IMR-90 (cell line): ENCODE results near the gene CD27. TPM values are rescaled to one million over a fixed set of nuclear protein-coding genes. Genes with fewer than 3 reads are reported as not detected.

Experiments
- ATAC-seq: fragments of 200-7000 bp; cut with Tn5 transposase; 2 replicates; pipeline ENCODE4 v1.9.1; 2020; ENCODE audit warnings: low read depth, mild to moderate bottlenecking, moderate library complexity
- BruUV-seq: library from RNA; stranded (reverse); fragments of 400-500 nt; replicated peaks from 2 replicates; lab custom pipeline; 2021; lab: Mats Ljungman, UMichigan
- CTCF ChIA-PET: fragments of 300-600 bp; formaldehyde crosslinking; extraction: SDS; loops from one replicate; lab custom pipeline; 2021; ENCODE audit warnings: antibody characterized with exemption; lab: Yijun Ruan, JAX
- POLR2A ChIA-PET: fragments of 300-600 bp; sonication (Branson Sonifier 250); formaldehyde crosslinking; loops from one replicate; lab custom pipeline; 2022; ENCODE audit warnings: antibody characterized with exemption; ENCODE audit not compliant: unreplicated experiment; lab: Charles Lee
- DNase-seq: peaks from one replicate; pipeline ENCODE4 v3.0.0; 2013
- H2AFZ ChIP-seq: replicated peaks from 2 replicates; pipeline ENCODE3; 2013; ENCODE audit warnings: low read length, mild to moderate bottlenecking; ENCODE audit not compliant: poor library complexity
- H2AK5ac ChIP-seq: 2 replicates; pipeline ENCODE4 v1.6.1; 2013; ENCODE audit warnings: low read depth, low read length, inconsistent platforms
- H2AK9ac ChIP-seq: replicated peaks from 2 replicates; pipeline ENCODE3; 2013; ENCODE audit warnings: mild to moderate bottlenecking, low read depth, low read length, moderate library complexity; ENCODE audit not compliant: poor library complexity
- H2BK120ac ChIP-seq: 2 replicates; pipeline ENCODE4 v1.6.1; 2013; ENCODE audit warnings: low read depth, low read length, inconsistent platforms
- H2BK15ac ChIP-seq: 3 replicates; pipeline ENCODE4 v1.6.1; 2013; ENCODE audit warnings: low read depth, low read length, inconsistent platforms
- H2BK20ac ChIP-seq: 2 replicates; pipeline ENCODE4 v1.6.1; 2013; ENCODE audit warnings: low read depth, mild to moderate bottlenecking, inconsistent platforms, low read length, moderate library complexity
- H2BK5ac ChIP-seq: 2 replicates; pipeline ENCODE4 v1.6.1; 2013; ENCODE audit warnings: mild to moderate bottlenecking, low read depth, low read length, inconsistent platforms; ENCODE audit not compliant: poor library complexity, severe bottlenecking
- H3K14ac ChIP-seq: replicated peaks from 2 replicates; pipeline ENCODE4 v1.6.1; 2013; ENCODE audit warnings: low read depth, low read length, inconsistent platforms
- H3K18ac ChIP-seq: 2 replicates; pipeline ENCODE4 v1.6.1; 2013; ENCODE audit warnings: low read depth, low read length, control low read depth
- H3K23ac ChIP-seq: 2 replicates; pipeline ENCODE4 v1.6.1; 2013; ENCODE audit warnings: low read depth, low read length, inconsistent platforms
- H3K27ac ChIP-seq: 2 replicates; pipeline ENCODE4 v1.5.1; 2013; ENCODE audit warnings: mild to moderate bottlenecking, control low read depth, low read length; ENCODE audit not compliant: insufficient read depth
- H3K27me3 ChIP-seq: 2 replicates; pipeline ENCODE4 v1.6.1; 2013; ENCODE audit warnings: low read length; ENCODE audit not compliant: control insufficient read depth, insufficient read depth
- H3K36me3 ChIP-seq: 2 replicates; pipeline ENCODE4 v1.6.1; 2013; ENCODE audit warnings: low read length, mixed read lengths; ENCODE audit not compliant: control insufficient read depth, insufficient read depth
- H3K4ac ChIP-seq: 2 replicates; pipeline ENCODE4 v1.6.1; 2013; ENCODE audit warnings: low read depth, low read length, inconsistent platforms
- H3K4me1 ChIP-seq: 2 replicates; pipeline ENCODE4 v1.6.1; 2013; ENCODE audit warnings: low read length, mixed read lengths; ENCODE audit not compliant: control insufficient read depth, insufficient read depth
- H3K4me2 ChIP-seq: 2 replicates; pipeline ENCODE4 v1.6.1; 2013; ENCODE audit warnings: low read depth, mild to moderate bottlenecking, control low read depth, low read length, moderate library complexity
- H3K4me3 ChIP-seq: 2 replicates; pipeline ENCODE4 v1.5.1; 2013; ENCODE audit warnings: low read depth, mild to moderate bottlenecking, control low read depth, low read length, moderate library complexity; ENCODE audit not compliant: insufficient read depth
- H3K56ac ChIP-seq: 2 replicates; pipeline ENCODE4 v1.6.1; 2013; ENCODE audit warnings: low read length, inconsistent platforms; ENCODE audit not compliant: insufficient read depth; ENCODE audit errors: extremely low read depth
- H3K79me1 ChIP-seq, 2 experiments: 2 replicates each; pipeline ENCODE4 v1.6.1; 2013; ENCODE audit warnings: low read length in 2 of 2, inconsistent platforms in 1 of 2, low read depth in 1 of 2
- H3K9ac ChIP-seq: 2 replicates; pipeline ENCODE4 v1.6.1; 2013; ENCODE audit warnings: low read depth, low read length, control low read depth
- H3K9me1 ChIP-seq: 2 replicates; pipeline ENCODE4 v1.6.1; 2013; ENCODE audit warnings: low read length, inconsistent platforms; ENCODE audit not compliant: insufficient read depth
- H3K9me3 ChIP-seq: 2 replicates; pipeline ENCODE4 v1.6.1; 2013; ENCODE audit warnings: low read length; ENCODE audit not compliant: control insufficient read depth, insufficient read depth
- H4K20me1 ChIP-seq: 2 replicates; pipeline ENCODE4 v1.6.1; 2013; ENCODE audit warnings: low read length, inconsistent platforms; ENCODE audit not compliant: insufficient read depth
- H4K5ac ChIP-seq: 2 replicates; pipeline ENCODE4 v1.6.1; 2013; ENCODE audit warnings: mild to moderate bottlenecking, low read depth, low read length, control low read depth
- H4K8ac ChIP-seq, 2 experiments: 2 replicates each; pipeline ENCODE4 v1.6.1; 2013; ENCODE audit warnings: low read depth in 2 of 2, low read length in 2 of 2, control low read depth in 1 of 2, inconsistent platforms in 1 of 2
- H4K91ac ChIP-seq: 2 replicates; pipeline ENCODE4 v1.6.1; 2013; ENCODE audit warnings: low read depth, low read length, inconsistent platforms; ENCODE audit not compliant: insufficient read depth
- BHLHE40 ChIP-seq: fragments of 150-350 bp; IDR thresholded peaks from 2 replicates; pipeline ENCODE4 v1.6.1; 2016; ENCODE audit warnings: mild to moderate bottlenecking, low read depth, low read length
- CHD1 ChIP-seq: IDR thresholded peaks from 2 replicates; pipeline ENCODE4 v1.6.1; 2012; ENCODE audit warnings: low read depth, low read length, improper control_type of control experiment
- CTCF ChIP-seq: conservative IDR thresholded peaks from 2 replicates; pipeline ENCODE4 v1.5.1; 2012; ENCODE audit warnings: mild to moderate bottlenecking, low read depth, low read length, improper control_type of control experiment
- MAFK ChIP-seq: IDR thresholded peaks from 2 replicates; pipeline ENCODE4 v1.6.1; 2012; ENCODE audit warnings: low read depth, low read length, improper control_type of control experiment
- MAZ ChIP-seq: IDR thresholded peaks from 2 replicates; pipeline ENCODE4 v1.6.1; 2012; ENCODE audit warnings: low read depth, mild to moderate bottlenecking, low read length, improper control_type of control experiment, moderate library complexity, borderline replicate concordance
- RCOR1 ChIP-seq: IDR thresholded peaks from 2 replicates; pipeline ENCODE4 v1.6.1; 2012; ENCODE audit warnings: mild to moderate bottlenecking, low read length, improper control_type of control experiment; ENCODE audit not compliant: insufficient replicate concordance
- SMC3 ChIP-seq: fragments of 150-350 bp; IDR thresholded peaks from 2 replicates; pipeline ENCODE4 v1.6.1; 2016; ENCODE audit warnings: low read depth, mild to moderate bottlenecking, antibody characterized with exemption, low read length, moderate library complexity
- WGBS, 2 experiments: methylation state at CpG; one replicate each; pipeline versions ENCODE4 v1.1.5 to v1.1.7; 2013; ENCODE audit warnings: missing lambda C conversion rate in 2 of 2; ENCODE audit not compliant: insufficient read length in 1 of 2; ENCODE audit errors: extremely low coverage in 2 of 2; 5-methylcytosine and 5-hydroxymethylcytosine counted together
- dilution Hi-C: fragments of 300-500 bp; cut with HindIII; formaldehyde crosslinking; loops from one replicate; pipeline ENCODE4 v1.14.3; 2018; ENCODE audit warnings: low sequenced_read_pairs; ENCODE audit not compliant: unreplicated experiment
- in situ Hi-C: fragments of 300-500 bp; cut with MboI; formaldehyde crosslinking; loops from 3 replicates; pipeline ENCODE4 v1.14.3; 2019; ENCODE audit warnings: low sequenced_read_pairs, inconsistent platforms, mixed read lengths
- intact Hi-C: fragments of 100-400 bp; cut with micrococcal nuclease; formaldehyde crosslinking; loops from 2 replicates; pipeline ENCODE4 v1.10.0; 2022
- polyA plus RNA-seq, 3 experiments: library from polyadenylated mRNA; depleted of rRNA; stranded (reverse); fragments of >200 nt; gene quantifications; 2 replicates each; pipeline ENCODE4 v1.2.3, GENCODE V29; 2012; ENCODE audit warnings: low replicate concordance in 1 of 3
- total RNA-seq: library from RNA; depleted of rRNA; stranded (reverse); fragments of >200 nt; gene quantifications from 2 replicates; pipeline ENCODE4 v1.2.3, GENCODE V29; 2012

Gene CD27
- total and polyA plus RNA-seq, 2 of the 4 experiments (the other 2 are of a cell fraction), result 0.07 TPM; not detected in 1

DNA sequence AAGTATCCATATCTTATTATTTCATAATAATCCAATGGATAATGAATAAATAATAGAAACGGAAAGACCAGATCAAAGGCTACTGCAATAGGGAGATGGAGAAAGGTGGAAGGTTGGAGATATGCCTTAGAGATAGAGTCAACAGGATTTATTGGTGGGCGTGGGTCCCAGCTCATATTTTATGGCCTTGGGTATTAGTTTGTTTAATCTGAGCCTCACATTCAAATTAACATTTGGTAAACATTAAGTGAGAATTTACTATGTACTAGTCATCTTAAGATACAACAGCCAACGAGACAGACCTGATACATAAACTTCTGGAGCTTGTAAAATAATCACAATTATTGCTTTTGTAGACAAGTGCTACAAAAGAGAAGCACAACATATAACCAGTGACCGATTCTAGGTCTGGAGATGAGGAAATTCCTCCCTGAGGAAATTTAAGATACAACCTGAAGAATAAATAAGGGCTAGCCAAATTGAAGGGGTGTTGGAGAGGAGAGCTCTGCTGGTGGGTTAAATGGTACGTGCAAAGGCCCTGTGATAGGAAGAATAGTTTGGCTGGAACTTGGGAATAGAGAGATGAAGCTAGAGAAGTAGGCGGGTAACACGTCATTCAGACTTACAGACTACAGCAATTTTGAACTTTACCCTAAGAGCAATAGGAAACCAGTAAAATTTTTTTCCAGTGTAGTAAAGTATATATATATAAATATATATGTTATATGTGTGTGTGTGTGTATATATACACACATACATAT lies 44.7 kb upstream of the CD27 start:
- H3K9me1 ChIP-seq, result no peaks in the 10 kb centered on the region
- WGBS, 2 experiments, result no CpG with 5 or more reads among the region's 7 CpGs
- H4K20me1 ChIP-seq, result no peaks in the 10 kb centered on the region
- H2BK20ac ChIP-seq, result no peak overlapping the region
- no peak for TF ChIP-seq SMC3
- TF ChIP-seq MAZ, result no peak
- TF ChIP-seq CTCF, result no peak
- TF ChIP-seq BHLHE40, result no peak
- TF ChIP-seq CHD1, result no peak
- TF ChIP-seq MAFK, result no peak
- no peak for TF ChIP-seq RCOR1
- H3K27ac ChIP-seq, result no peak overlapping the region
- H2BK5ac ChIP-seq, result no peak overlapping the region
- no peaks in the 10 kb centered on the region for H3K27me3 ChIP-seq
- H2AK5ac ChIP-seq, result no peak overlapping the region
- no peak overlapping the region for H3K4me3 ChIP-seq
- H4K5ac ChIP-seq, result no peak overlapping the region
- H3K18ac ChIP-seq, result no peak overlapping the region
- dilution Hi-C loops, result no loop called here
- H3K23ac ChIP-seq, result no peak overlapping the region
- H3K9me3 ChIP-seq, result no peaks in the 10 kb centered on the region
- no peak overlapping the region for H3K56ac ChIP-seq
- no peak for ATAC-seq
- no peak overlapping the region for H3K9ac ChIP-seq
- no peak overlapping the region for H2BK120ac ChIP-seq
- no peak overlapping the region for H4K8ac ChIP-seq
- no peak overlapping the region for H2BK15ac ChIP-seq
- H2AK9ac ChIP-seq, result no peak overlapping the region
- BruUV-seq, result no TSS peak
- H3K4ac ChIP-seq, result no peak overlapping the region
- CTCF ChIA-PET, result no interaction called here
- POLR2A ChIA-PET, result no interaction called here
- no peak for DNase-seq
- peaks cover 4% of the 10 kb centered on the region; the same call in 1 of the 2 replicates for H3K36me3 ChIP-seq
- no peaks in the 10 kb centered on the region for H3K4me1 ChIP-seq
- no peaks in the 10 kb centered on the region for H3K79me1 ChIP-seq
- intact Hi-C loops, result no loop called here
- in situ Hi-C loops, result no loop called here
- H4K91ac ChIP-seq, result no peak overlapping the region
- H3K14ac ChIP-seq, result no peak overlapping the region
- no peak overlapping the region for H3K4me2 ChIP-seq
- H2AFZ ChIP-seq, result no peak overlapping the region
